GM18502 (cell line): ENCODE data around the gene C1orf232.

Experiments
- ATAC-seq: cut with Tn5 transposase; IDR thresholded peaks from one replicate; pipeline ENCODE4 v1.9.1; 2021; ENCODE audit warnings: mild to moderate bottlenecking; ENCODE audit not compliant: unreplicated experiment, poor library complexity

C1orf232 gene

DNA sequence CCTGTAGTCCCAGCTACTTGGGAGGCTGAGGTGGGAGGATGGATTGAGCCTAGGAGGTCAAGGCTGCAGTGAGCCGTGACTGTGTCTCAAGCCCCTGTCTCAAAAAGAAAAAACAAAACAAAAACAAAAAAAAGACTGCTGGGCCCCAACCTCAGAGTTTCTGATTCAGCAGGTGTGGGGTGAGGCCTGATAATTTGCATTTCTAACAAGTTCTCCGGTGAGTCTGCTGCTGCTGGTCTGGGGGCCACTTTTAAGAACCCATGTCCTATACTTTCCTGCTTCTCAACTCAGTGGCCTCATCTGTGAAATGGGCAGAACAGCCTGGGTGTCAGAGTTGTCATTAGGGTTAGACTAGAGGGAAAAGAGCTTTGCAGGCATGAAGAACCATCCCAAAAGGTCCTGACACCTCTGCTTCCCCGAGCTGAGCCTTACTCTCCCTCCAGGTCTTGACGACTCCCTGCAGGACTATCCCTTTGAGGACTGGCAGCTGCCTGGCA, 11.3 kb upstream of the C1orf232 start:
- ATAC-seq = no peak

DNA sequence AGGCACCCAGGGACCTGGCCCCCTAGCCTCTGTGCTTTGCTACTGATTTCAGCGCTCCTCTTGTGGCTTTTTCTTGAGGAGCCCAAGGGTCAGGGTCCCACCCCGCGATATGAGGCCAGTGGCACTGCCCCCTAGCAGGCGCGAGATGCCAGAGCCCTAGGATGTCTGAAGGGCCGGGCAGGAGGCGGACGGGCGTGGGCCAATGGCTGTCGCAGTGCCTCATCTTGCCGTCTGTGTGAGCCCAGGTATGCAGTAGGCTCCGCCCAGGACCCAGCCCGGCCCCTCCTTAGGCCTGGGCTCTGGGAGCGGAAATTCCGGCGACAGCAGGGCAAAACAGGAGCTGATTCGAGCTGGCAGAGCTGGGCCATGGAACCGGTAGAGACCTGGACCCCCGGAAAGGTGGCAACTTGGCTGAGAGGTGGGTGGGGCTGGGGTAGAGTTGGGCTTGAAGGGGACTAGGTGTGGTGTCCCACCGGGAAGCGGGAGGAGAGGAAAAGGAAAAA, 8.5 kb upstream of the C1orf232 start, which contains the start of gene CNKSR1:
CNKSR1 (plus strand) TSS at position 310 of the 503 bp plus-strand sequence; CDS start at position 367, 57 bp downstream.
- ATAC-seq = no peak

DNA sequence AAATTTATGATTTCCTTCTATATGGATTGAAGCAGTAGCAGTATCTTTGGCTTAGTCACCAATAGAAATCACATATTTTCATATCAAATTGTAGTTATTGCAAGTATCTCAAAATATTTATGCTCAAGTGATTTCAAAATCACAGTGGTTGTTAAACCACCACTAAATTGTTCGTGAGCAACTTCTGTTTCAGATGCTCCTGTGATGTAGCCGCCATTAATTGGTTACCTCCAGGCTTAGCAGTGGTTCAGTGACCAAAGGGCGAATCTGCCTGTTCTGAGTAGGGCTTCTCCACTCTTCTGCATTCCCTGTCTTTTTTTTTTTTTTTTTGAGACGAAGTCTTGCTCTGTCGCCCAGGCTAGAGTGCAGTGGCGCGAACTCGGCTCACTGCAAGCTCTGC, 6.6 kb upstream of the C1orf232 start:
- no peak for ATAC-seq

DNA sequence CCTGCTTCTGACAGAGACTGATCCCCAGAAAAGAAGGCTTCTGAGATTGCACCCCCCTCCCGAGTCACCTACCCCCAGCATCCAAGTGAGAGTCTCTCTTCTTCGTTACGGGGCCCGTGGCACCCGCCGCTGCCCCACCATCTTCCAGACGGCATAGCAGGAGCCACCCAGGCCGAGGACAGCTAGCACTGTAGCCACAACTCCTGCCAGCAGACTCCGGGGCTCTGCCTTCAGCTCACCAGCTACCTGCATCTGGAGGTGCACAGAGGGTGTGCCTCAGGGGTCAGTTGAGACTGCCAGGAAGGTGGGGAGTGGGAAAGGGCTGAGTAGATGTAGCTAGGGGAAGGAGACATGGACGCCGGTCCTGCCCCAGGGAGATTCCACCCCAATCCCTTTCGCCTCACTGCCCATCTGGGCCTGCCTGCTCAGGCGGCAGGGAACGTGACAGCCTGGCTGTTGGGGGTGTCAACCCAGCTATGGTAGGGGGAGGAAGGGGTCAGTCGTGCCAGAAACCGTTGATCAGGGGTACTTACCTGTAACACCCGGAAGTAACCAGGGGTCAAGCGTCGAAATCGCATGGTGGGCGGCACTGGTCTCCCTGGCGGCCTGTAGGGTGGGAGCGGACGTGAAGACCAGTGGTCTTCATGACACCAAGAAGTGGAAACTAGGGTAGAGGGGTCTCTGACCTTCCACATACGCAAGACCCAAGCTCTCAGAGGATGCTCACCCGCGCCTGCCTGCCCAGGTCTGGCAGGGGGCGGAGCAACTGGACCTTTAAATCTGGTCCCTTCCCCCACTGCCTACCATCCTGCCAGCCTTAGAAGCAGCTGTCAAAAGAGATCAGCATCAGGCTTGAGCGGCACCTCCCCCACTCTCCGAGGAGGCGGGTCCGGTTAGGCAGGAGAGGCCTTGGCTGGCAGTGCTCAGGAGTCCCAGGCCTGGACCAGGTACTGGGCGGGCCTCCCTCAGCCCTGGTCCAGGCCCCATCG, 2.6 kb upstream of the C1orf232 start, which contains the start of gene ZNF593OS:
ZNF593OS (minus strand) TSS at position 749 of the 989 bp plus-strand sequence; CDS start at position 578, 171 bp downstream.
- ATAC-seq = no peak

DNA sequence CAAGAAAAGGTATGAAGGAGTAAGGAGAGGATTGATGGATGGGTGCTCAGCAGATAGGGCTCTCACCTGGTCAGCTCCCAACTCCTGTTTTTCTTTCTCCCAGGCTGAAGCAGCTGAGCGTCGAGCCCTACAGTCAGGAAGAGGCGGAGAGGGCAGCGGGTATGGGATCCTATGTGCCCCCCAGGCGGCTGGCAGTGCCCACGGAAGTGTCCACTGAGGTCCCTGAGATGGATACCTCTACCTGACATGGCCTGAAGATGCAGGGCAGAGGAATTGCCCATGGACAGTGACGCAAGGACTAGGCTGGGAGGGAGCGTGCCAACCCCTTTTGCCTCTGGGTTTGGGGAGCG, 1.7 kb upstream of the C1orf232 start:
- no peak for ATAC-seq

DNA sequence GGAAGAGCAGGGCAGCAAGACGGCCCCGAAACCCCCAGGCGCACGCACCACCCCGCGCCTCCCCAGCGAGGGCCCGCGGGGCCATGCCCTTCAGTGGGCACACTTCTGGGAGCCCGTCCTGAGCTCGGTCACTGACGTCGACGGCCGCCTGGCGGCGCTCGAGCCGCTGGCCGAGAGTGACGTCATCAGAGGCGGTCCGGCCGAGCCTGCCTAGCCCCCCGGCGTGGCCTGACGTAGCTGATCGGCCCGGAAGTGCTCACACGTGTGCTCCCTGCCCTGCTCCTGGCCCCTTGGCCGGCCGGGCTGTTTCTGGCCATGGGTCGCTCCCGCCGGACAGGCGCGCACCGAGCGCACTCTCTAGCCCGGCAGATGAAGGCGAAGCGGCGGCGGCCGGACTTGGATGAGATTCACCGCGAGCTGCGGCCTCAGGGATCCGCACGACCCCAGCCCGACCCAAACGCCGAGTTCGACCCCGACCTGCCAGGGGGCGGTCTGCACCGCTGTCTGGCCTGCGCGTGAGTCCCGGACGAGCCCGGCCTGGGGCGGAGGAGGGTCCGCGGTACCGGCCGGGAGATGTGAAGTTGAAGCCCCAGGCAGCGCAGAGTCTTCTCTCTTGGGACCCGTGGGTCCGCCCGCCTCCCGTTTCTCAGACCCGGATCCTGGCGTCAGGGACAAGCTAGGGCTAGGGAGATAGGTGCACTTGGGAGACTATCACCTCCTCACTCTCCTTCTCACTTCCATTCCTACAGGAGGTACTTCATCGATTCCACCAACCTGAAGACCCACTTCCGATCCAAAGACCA, 1.1 kb upstream of the C1orf232 start, which contains the start of gene ZNF593:
ZNF593 (plus strand) TSS at position 240 of the 803 bp plus-strand sequence; CDS start at position 316, 76 bp downstream.
- peak; percentile 89 for ATAC-seq

DNA sequence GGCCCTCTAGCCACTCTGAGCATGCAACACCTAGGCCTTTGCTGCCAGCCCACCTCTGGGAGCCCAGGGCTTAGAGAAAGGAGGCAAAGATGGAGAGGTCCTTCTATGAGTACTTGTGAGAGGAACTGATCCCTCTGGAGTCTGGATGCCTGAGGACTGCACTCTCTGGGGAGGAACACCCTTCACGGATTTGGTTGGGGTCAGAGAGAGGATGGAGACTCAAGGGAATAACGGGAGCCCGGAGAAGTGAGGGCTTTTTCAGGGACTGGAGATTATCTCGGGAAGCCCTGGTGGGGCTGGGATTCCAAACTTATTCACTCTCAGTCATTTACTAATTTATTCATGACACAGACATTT, 413 bp upstream of the C1orf232 start:
- no peak for ATAC-seq

DNA sequence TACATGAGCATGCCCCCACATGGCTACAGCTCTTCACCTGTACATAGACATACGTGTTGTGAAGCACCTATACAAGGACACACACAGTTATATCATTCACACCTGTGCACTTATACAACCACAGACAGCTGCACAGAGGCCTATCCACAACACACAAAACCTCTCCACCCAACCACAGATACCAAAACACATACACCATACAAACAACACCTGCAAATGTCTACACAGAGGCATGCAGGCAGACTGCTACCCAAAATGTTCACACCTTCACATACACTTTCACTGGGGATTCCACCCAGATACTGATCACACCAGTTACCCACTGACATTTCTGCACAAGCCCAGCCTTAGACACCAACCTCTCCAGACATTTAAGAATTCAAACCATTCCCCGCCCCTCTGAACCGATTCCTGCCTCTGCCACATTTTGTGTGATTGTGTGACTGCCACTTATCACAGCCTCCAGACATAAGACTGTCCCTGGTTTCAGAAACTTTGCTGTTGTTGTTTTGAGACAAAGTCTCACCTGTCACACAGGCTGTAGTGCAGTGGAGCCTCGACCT, 2.0 kb downstream of the C1orf232 start:
- no peak for ATAC-seq

DNA sequence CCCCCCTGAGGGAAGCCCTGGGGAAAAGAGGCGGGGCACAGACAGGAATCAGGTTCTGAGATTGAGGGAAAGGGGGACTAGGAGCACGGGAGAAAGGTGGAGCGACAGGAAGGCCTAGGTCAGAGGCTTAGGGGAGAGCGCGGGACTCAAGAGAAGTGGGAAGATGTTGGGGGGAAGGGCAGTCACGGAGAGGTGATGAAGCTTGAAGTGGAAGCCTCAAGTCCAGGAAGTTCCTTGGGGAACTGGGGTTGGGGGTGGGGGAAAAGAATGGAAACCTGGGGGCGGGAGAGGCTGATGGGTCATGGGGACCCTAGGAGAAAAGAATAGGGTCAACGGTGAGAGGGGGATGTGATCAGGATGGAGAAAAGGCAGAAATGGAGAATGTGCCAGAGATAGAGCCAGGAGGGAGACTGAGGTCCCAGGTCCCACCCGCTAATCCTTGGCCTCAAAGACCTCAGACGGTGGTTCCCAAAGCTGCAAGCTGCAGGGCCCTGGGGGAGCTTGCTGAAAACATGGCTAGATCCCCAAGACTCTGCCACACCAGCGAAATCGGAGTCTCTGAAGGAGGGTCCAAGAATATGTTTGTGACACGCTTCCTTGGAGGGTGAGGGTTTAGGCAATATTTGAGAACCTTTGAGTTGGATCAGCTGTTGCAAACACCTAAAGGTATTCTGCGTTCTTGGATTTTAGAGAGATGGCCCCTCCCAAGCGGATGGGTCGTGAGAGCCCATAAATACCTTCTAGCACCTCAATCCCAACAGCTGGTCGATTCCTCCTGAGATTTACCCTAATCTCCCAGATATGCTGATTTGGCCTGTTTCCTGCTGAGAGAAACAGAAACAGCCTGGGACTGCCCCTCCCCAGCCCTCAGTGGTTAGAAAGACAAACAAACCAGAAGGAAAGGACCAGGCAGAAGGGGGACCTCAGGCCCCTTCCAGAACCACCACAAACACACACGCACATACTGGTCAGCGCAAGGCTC, 3.6 kb downstream of the C1orf232 start:
- no peak for ATAC-seq

DNA sequence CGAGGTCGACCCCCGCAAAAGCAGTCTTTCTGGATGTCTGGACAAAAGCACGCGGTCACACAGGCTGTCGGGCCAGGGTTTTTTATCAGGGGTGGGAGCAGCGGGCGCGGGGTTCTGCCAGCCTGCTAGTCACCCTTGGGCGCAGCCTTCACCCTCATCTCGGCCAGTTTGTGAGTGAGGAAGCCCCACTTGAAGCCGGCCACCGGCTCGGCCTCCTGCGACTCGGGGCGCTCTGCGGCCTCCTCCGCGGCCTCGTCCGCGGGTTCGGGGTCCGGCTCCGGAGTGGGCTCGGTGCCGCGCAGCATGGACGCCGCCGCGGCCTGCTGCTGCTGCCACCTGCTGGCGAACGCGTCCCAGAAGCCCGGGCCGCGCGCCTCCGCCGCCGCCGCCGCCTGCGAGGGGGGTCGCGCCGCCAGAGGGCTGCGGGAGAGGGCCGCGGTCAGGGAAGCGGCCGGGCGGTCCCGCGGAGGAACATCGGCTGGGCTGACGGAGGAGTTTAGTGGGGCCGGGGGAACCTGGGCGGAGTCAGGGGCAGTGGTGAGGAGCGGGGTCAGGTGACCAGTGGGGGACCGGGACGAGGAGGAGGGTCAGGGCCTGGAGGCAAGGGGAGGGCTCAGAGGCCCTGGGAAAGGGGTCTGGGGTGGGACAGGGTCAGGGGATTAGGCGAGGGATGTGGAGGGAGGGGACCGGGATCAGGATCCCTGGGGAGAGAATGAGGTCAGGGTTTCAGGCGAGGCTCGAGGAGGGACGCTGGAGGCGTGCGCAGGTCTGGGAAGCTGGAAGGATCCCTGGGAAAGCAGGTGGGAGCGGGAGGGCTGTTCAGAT, 4.5 kb downstream of the C1orf232 start:
- no peak for ATAC-seq

DNA sequence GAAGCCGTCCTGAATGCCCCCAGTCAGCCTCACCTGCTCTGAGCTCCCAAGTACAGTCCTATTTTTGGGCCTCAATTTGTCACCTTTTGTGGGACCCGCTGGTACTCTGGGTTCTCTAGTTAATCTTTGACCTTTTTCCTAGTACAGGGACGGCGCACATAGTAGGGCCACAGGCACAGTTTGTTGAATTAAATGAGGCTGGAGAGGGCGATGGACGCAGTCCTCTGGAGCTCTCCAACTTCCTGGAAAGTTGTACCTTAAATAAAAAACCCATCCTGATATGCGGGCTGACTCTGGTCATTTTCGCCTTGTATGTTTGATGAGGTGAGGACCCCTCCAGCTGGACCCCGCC, 5.1 kb downstream of the C1orf232 start:
- no peak for ATAC-seq

DNA sequence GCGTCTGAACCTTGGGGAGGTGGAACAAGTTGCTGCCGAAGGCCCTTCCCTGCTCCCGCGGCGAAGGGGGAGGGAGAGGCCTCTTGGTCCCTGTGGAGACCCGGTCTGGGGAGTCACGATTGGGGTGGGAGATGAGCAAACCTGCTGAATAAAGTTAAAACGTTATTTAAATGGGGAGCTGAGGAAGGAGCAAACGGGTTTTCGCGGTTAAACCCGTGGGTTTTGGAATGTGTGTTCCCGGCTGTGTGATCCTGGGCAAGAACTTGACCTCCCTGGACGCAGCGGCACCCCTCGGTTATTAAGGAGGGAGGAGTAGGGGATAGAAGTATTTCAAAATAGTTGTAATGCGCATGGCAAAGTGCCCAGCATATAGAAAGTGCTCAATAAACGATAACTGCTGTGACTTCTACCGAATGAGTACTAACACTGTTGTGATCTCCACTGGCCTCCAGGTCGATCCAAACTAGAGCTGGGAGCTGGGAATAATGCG, 6.5 kb downstream of the C1orf232 start:
- no peak for ATAC-seq

DNA sequence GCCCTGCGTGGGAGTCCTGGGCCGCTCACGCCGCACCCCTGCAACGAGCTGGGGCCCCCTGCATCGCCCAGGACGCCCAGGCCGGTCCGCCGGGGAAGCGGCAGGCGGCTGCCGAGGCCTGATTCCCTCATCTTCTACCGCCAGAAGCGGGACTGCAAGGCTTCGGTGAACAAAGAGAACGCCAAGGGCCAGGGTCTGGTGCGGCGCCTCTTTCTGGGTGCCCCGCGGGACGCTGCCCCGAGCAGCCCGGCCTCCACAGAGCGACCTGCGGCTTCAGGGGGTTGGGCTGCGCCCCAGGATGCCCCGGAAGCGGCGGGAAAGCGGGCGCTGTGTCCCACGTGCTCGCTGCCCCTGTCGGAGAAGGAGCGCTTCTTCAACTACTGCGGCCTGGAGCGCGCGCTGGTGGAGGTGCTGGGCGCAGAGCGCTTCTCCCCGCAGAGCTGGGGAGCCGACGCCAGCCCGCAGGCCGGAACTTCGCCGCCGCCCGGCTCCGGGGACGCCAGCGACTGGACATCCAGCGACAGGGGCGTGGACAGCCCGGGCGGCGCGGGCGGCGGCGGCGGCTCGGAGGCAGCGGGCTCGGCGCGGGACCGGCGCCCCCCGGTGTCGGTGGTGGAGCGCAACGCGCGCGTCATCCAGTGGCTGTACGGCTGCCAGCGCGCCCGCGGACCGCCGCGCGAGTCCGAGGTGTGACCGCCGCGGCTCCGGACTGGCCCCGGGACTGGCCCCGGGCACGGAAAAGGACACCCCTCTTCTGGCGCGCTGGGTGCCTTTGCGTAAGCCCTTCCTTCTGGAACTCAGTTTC, 7.1 kb downstream of the C1orf232 start:
- ATAC-seq = no peak

DNA sequence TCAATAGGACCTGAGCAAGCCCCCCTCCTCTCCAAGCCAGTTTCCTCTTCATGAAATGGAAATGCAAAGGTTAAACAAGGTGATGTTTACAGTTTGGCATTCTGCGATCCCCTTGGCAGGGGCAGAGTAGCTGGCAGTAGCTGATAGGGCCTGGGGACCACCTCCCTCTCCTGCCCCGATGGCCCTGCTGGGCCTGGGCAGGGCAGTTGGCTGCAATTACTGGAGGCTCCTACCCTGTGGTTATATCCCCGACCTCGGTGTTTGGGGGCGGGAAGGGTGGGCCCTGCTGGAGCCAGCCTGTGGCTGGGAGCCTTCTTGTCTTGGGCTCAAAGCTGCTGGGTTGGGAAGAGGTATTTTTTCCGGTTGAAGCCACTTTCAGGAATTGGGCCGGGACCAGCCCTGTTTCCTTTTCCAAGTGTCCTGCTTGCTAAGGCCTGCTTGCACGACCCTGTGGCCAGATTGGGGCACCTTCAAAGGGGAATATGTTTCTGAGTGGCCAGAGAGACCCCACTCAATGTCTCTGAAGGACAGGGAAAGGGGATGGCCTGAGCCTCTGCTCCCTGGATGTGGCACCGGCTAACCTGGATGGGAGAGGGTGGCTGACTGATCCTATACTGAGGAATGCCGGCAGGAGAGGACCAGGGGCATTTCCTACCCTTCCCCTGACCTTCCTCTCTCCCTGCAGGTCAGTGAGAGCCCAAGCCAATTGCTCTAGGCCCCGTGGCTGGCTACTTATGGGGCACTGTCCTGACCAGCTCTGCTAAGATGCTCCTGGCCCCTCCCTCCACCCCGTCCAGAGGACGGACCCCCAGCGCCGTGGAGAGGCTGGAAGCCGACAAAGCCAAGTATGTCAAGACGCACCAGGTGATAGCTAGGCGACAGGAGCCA, 8.0 kb downstream of the C1orf232 start:
- no peak for ATAC-seq

DNA sequence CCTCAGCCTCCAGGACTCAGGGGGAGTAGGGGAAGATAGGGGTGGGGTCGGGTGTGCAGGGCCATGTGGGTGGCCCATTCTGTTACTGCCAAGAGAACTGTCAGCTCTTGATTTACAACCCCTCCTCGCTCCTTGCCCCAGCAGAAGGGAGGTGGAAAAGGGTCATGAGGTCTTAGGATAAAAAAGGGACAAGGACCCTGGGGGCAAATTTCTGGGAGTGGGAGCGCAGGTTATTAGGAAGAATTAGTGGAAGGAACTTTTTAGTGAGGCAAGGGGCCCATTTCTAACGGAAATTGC, 9.1 kb downstream of the C1orf232 start:
- ATAC-seq = no peak

DNA sequence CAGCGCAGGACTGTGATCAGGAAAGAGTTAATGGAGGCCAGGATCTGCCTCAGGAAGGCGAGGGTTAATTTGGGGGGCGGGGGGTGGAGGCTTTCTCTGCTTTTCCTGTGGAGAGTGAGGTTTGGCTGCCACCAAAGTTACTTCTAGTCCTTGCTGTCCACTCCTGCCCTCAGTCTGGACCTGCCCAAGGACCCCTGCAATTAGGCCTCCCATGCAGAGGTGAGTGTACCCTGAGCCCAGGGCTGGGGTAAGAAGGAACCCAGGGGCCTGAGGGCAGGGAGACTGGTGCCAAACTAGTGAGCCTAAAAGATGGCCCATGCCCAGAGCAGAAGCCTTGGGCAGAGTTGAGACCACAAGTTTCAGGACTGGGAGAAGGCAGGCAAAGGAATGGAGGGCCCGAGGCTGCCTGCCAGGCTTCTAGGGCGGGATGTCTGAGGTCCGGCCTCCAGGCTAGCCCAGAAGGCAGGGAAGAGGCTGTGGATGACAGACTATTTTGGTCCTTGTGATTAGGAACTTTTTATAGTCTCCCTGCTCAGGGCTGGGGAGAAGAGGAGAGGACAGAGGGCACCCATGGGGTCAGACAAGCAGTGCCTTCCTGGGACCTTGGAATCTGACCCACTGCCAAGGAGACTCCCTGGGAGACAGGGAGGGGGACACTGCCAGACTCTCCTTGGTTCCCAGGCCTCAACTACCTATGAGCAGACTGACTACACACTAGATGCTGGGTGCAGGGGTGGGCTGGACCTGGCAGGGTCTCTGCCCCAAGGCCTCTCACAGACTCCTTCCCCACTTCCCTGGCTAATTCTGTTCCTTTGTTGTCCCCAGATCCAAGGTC, 9.6 kb downstream of the C1orf232 start, which contains the start of gene FAM110D:
FAM110D (plus strand) TSS at position 172 of the 835 bp plus-strand sequence. CDS start 2,213 bp downstream, outside the sequence.
- no peak for ATAC-seq
